PFSK-1 (cell line): ENCODE measurements around the gene SLC39A6.

Experiments
- FOXP2 ChIP-seq: optimal IDR thresholded peaks from 2 replicates; pipeline ENCODE3; 2011; ENCODE audit warnings: borderline replicate concordance, control low read depth, inconsistent platforms; ENCODE audit not compliant: insufficient read depth; ENCODE audit errors: extremely low read length, extremely low read depth
- POLR2AphosphoS5 ChIP-seq: IDR thresholded peaks from 2 replicates; pipeline ENCODE4 v1.6.1; 2012; ENCODE audit warnings: low read depth, mild to moderate bottlenecking, control low read depth, low read length, moderate library complexity
- SIN3A ChIP-seq: IDR thresholded peaks from 2 replicates; pipeline ENCODE4 v1.6.1; 2012; ENCODE audit warnings: mild to moderate bottlenecking, low read length, moderate library complexity, borderline replicate concordance; ENCODE audit not compliant: insufficient read depth
- TAF1 ChIP-seq: IDR thresholded peaks from 2 replicates; pipeline ENCODE4 v1.6.1; 2012; ENCODE audit warnings: low read length, control low read depth, borderline replicate concordance; ENCODE audit not compliant: insufficient read depth

- TF ChIP-seq POLR2AphosphoS5, result no peak
- no peak for TF ChIP-seq SIN3A
- no peak for TF ChIP-seq TAF1
- TF ChIP-seq FOXP2, result no peak
Measured at GRCh38 chr18:36109737-36110136, 19.4 kb downstream of the SLC39A6 start.
